ENCODE results near the gene TRIP10. TPM values are rescaled to one million over a fixed set of nuclear protein-coding genes. Genes with fewer than 3 reads are reported as not detected.

Gene TRIP10
- total and polyA plus RNA-seq, 2 of the 8 experiments (the other 6 are each of a cell fraction or from before 2014, with no cell fraction given), result 27.8 to 69.5 TPM

DNA sequence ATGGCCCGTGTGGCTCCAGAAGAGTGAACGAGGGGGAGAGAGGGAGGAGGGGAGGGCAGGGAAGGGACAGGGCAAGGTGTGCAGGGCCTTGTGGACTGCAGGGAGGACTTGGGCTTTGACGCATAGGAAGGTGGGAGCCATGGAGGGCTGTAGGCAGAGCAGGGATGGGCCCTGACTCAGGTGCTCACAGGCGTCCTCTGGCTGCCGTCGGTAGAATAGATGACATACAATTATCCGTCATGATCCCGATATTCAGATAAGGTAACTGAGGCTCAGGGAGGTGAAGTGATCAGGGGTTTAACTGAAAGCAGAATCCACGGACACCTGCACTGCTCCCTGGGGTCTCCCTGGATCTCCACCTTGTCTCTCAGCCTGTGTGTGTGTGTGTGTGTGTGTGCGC lies 22.4 kb upstream of the TRIP10 start:
- H3K79me2 ChIP-seq (ENCODE audit: control insufficient read depth in 1 of 2, insufficient read depth in 2 of 2, low read length in 2 of 2), result no peaks in the 10 kb centered on the region; a peak in 1 of 4 replicates
- ChIA-PET CTCF (ENCODE audit: partially characterized antibody) (interaction anchor here (1.2 kb wide), 1 partner anchor 55 kb away, joined by 4 read pairs; no protein-coding TSS in a partner anchor), POLR2A (ENCODE audit: partially characterized antibody) (no interaction called here)
- no peak overlapping the region for H3K4ac ChIP-seq (replicated peaks; ENCODE audit: insufficient read length, low read depth, low read length)
- no peak overlapping the region; the same call in 1 of the 2 replicates for H2BK5ac ChIP-seq (ENCODE audit: low read depth, low read length)
- no peak overlapping the region for H2AFZ ChIP-seq (ENCODE audit: low read length)
- H3K9ac ChIP-seq (replicated peaks in 1 of 4; ENCODE audit: extremely low read depth in 1 of 4, low read depth in 3 of 4, low read length in 3 of 4), result no peak overlapping the region
- H4K5ac ChIP-seq (ENCODE audit: insufficient read length, low read depth, low read length), result no peak overlapping the region
- 85% methylated on average over 10 of the region's 10 CpGs; no CpG with 5 or more reads in 1 of the 2 experiments for WGBS, 2 experiments (ENCODE audit: extremely low coverage in 1 of 2, insufficient coverage in 1 of 2, insufficient read length in 1 of 2, insufficient replicate concordance in 2 of 2, low coverage in 1 of 2, low lambda C conversion rate in 2 of 2, missing lambda C conversion rate in 1 of 2)
- no peak overlapping the region for H3K4me3 ChIP-seq (ENCODE audit: extremely low read depth in 1 of 4, insufficient read depth in 2 of 4, low read depth in 3 of 4, low read length in 4 of 4)
- H3K23me2 ChIP-seq (ENCODE audit: low read depth, low read length), result peaks cover 10% of the 10 kb centered on the region
- H4K20me1 ChIP-seq (replicated peaks in 1 of 2; ENCODE audit: control insufficient read depth in 1 of 2, insufficient read depth in 2 of 2, low read length in 2 of 2), result peaks cover 0 to 6% of the 10 kb centered on the region in 2 experiments
- no peaks in the 10 kb centered on the region for H3K79me1 ChIP-seq (ENCODE audit: low read depth, low read length)
- no peak overlapping the region for H3K14ac ChIP-seq (ENCODE audit: insufficient read length)
- H3K23ac ChIP-seq (ENCODE audit: insufficient read length), result no peak overlapping the region
- no peak overlapping the region for H4K8ac ChIP-seq (ENCODE audit: extremely low read depth, insufficient read depth, low read length)
- no peaks in the 10 kb centered on the region for H3K9me3 ChIP-seq (ENCODE audit: insufficient read depth in 2 of 2, low read depth in 1 of 2, low read length in 1 of 2)
- peaks cover 0 to 2% (median 0%) of the 10 kb centered on the region in 4 experiments; a peak in 2 of 7 replicates for H3K27me3 ChIP-seq (replicated peaks in 1 of 4; ENCODE audit: control insufficient read depth in 3 of 4, extremely low read depth in 1 of 4, insufficient read depth in 3 of 4, low read length in 3 of 4)
- H4K91ac ChIP-seq (replicated peaks; ENCODE audit: insufficient read length, low read length), result no peak overlapping the region
- peaks cover 0 to 11% (median 4%) of the 10 kb centered on the region in 4 experiments; a peak in 4 of 7 replicates for H3K4me1 ChIP-seq (replicated peaks in 1 of 4; ENCODE audit: control insufficient read depth in 3 of 4, insufficient read depth in 4 of 4, low read length in 3 of 4)
- H3K18ac ChIP-seq (ENCODE audit: extremely low read depth, low read length), result no peak overlapping the region
- peak overlapping the region in 1 of 2 experiments; percentile 83; a peak in 1 of 4 replicates for H3K4me2 ChIP-seq (ENCODE audit: insufficient read depth in 1 of 2, low read depth in 2 of 2, low read length in 2 of 2)
- no peak overlapping the region; the same call in 1 of the 2 replicates for H2BK20ac ChIP-seq (ENCODE audit: low read length)
- no peak overlapping the region for H2BK120ac ChIP-seq (replicated peaks; ENCODE audit: low read depth, low read length)
- H2BK15ac ChIP-seq (ENCODE audit: low read length), result no peak overlapping the region
- peak in 1 of 2 experiments; percentile 34; a peak in 3 of 4 replicates for TF ChIP-seq RAD21 (IDR thresholded peaks at IDR 0.05 in 1 of 2, conservative IDR thresholded peaks at IDR 0.05 in 1 of 2; ENCODE audit: low read depth in 2 of 2, low read length in 2 of 2)
- TF ChIP-seq, protein P1, sequence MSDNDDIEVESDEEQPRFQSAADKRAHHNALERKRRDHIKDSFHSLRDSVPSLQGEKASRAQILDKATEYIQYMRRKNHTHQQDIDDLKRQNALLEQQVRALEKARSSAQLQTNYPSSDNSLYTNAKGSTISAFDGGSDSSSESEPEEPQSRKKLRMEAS (IDR thresholded peaks at IDR 0.05), result 0 out of 2 replicates have a peak, but pooled peaks have one; percentile 7
- peak in 1 of 2 experiments; percentile 90; a peak in 1 of 4 replicates for TF ChIP-seq HDAC2 (IDR thresholded peaks at IDR 0.05; ENCODE audit: borderline replicate concordance in 1 of 2, low read depth in 2 of 2, low read length in 2 of 2)
- TF ChIP-seq, protein P2, sequence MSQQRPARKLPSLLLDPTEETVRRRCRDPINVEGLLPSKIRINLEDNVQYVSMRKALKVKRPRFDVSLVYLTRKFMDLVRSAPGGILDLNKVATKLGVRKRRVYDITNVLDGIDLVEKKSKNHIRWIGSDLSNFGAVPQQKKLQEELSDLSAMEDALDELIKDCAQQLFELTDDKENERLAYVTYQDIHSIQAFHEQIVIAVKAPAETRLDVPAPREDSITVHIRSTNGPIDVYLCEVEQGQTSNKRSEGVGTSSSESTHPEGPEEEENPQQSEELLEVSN (IDR thresholded peaks at IDR 0.05), result no peak
- TF ChIP-seq TEAD4 (IDR thresholded peaks at IDR 0.05; ENCODE audit: low read depth, low read length), result no peak
- TF ChIP-seq CTCF (IDR thresholded peaks at IDR 0.05; ENCODE audit: control extremely low read depth in 1 of 3, insufficient read depth in 1 of 3, low read depth in 1 of 3, low read length in 3 of 3), result peak; percentile 23 to 64 (median 60); a peak in 3 of 4 replicates
- peak; percentile 95 for TF ChIP-seq KDM1A (IDR thresholded peaks at IDR 0.05; ENCODE audit: borderline replicate concordance, low read length)
- TF ChIP-seq SIN3A (conservative IDR thresholded peaks at IDR 0.05 in 1 of 2, IDR thresholded peaks at IDR 0.05 in 1 of 2; ENCODE audit: low read depth in 1 of 2, low read length in 2 of 2), result no peak
- H2BK12ac ChIP-seq (ENCODE audit: low read depth, low read length), result no peak overlapping the region; the same call in 1 of the 2 replicates
- DNase-seq (ENCODE audit: low read depth in 1 of 2, low spot score in 2 of 2) (no peak), FAIRE-seq (no peak)
- H3K56ac ChIP-seq (replicated peaks; ENCODE audit: insufficient read length, low read depth, low read length), result no peak overlapping the region
- H2AK5ac ChIP-seq (ENCODE audit: low read depth, low read length), result peak overlapping the region; percentile 100; the same call in 1 of the 2 replicates
- H3K27ac ChIP-seq (ENCODE audit: low read depth, low read length), result no peak overlapping the region
- no peaks in the 10 kb centered on the region; a peak in 1 of 8 replicates for H3K36me3 ChIP-seq (ENCODE audit: control insufficient read depth in 2 of 4, insufficient read depth in 4 of 4, low read length in 3 of 4)
